HUES6 (cell line): ENCODE results near the gene ICAM1.

ENCODE experiments used
- H3K27ac ChIP-seq: 2 replicates; pipeline ENCODE4 v1.7.0; 2013; ENCODE audit warnings: low read depth, mild to moderate bottlenecking, low read length, inconsistent platforms
- H3K27me3 ChIP-seq: 2 replicates; pipeline ENCODE4 v1.6.1; 2013; ENCODE audit warnings: low read length; ENCODE audit not compliant: control insufficient read depth, insufficient read depth
- H3K36me3 ChIP-seq: 2 replicates; pipeline ENCODE4 v1.6.1; 2013; ENCODE audit warnings: low read length; ENCODE audit not compliant: control insufficient read depth, insufficient read depth
- H3K4me1 ChIP-seq: 2 replicates; pipeline ENCODE4 v1.6.1; 2013; ENCODE audit warnings: low read length; ENCODE audit not compliant: control insufficient read depth, insufficient read depth
- H3K4me3 ChIP-seq: 2 replicates; pipeline ENCODE4 v1.5.1; 2013; ENCODE audit warnings: low read depth, low read length
- H3K9ac ChIP-seq: one replicate; pipeline ENCODE4 v1.6.1; 2013; ENCODE audit warnings: mild to moderate bottlenecking, low read length
- H3K9me3 ChIP-seq: 2 replicates; pipeline ENCODE4 v1.6.1; 2013; ENCODE audit warnings: low read depth, low read length; ENCODE audit not compliant: control insufficient read depth, insufficient read depth

The ICAM1 gene

GRCh38 chr19:10318807-10319682 lies 48.1 kb downstream of the ICAM1 start:
- Histone ChIP-seq H3K36me3 (peaks cover 68% of the 10 kb centered on the region), H3K4me1 (0 out of 2 replicates have a peak, but pooled peaks cover 6% of the 10 kb centered on the region), H3K4me3 (no peak overlapping the region), H3K9ac (no peak overlapping the region), H3K27me3 (no peaks in the 10 kb centered on the region), H3K9me3 (no peaks in the 10 kb centered on the region), H3K27ac (no peak overlapping the region)

GRCh38 chr19:10320602-10321416 lies 49.9 kb downstream of the ICAM1 start:
- H3K27ac ChIP-seq: no peak overlapping the region
- no peak overlapping the region for H3K9ac ChIP-seq
- no peaks in the 10 kb centered on the region for H3K9me3 ChIP-seq
- H3K36me3 ChIP-seq: peaks cover 81% of the 10 kb centered on the region
- 0 out of 2 replicates have a peak, but pooled peaks cover 6% of the 10 kb centered on the region for H3K4me1 ChIP-seq
- H3K27me3 ChIP-seq: no peaks in the 10 kb centered on the region
- H3K4me3 ChIP-seq: no peak overlapping the region

- Histone ChIP-seq H3K36me3 (peaks cover 86% of the 10 kb centered on the region), H3K4me1 (0 out of 2 replicates have a peak, but pooled peaks cover 1% of the 10 kb centered on the region), H3K27me3 (no peaks in the 10 kb centered on the region), H3K27ac (no peak overlapping the region), H3K4me3 (no peak overlapping the region), H3K9me3 (no peaks in the 10 kb centered on the region), H3K9ac (no peak overlapping the region)
These were observed 50.5 kb downstream of the ICAM1 start for GRCh38 chr19:10321417-10321797.

- Histone ChIP-seq H3K27me3 (no peaks in the 10 kb centered on the region), H3K9me3 (no peaks in the 10 kb centered on the region), H3K27ac (no peak overlapping the region), H3K9ac (no peak overlapping the region), H3K4me1 (no peaks in the 10 kb centered on the region), H3K36me3 (peaks cover 87% of the 10 kb centered on the region), H3K4me3 (no peak overlapping the region)
These were observed 51.2 kb downstream of the ICAM1 start for GRCh38 chr19:10321874-10322835.

- H3K36me3 ChIP-seq: peaks cover 94% of the 10 kb centered on the region
- no peak overlapping the region for H3K27ac ChIP-seq
- H3K27me3 ChIP-seq: no peaks in the 10 kb centered on the region
- no peaks in the 10 kb centered on the region for H3K4me1 ChIP-seq
- H3K9ac ChIP-seq: no peak overlapping the region
- no peak overlapping the region for H3K4me3 ChIP-seq
- no peaks in the 10 kb centered on the region for H3K9me3 ChIP-seq
These were observed 54.8 kb downstream of the ICAM1 start for GRCh38 chr19:10325732-10326131.

- no peaks in the 10 kb centered on the region for H3K27me3 ChIP-seq
- H3K4me3 ChIP-seq: no peak overlapping the region
- H3K27ac ChIP-seq: no peak overlapping the region
- H3K9me3 ChIP-seq: no peaks in the 10 kb centered on the region
- H3K9ac ChIP-seq: no peak overlapping the region
- H3K36me3 ChIP-seq: peaks cover 78% of the 10 kb centered on the region
- peaks cover 7% of the 10 kb centered on the region; the same call in 1 of the 2 replicates for H3K4me1 ChIP-seq
These were observed 56.9 kb downstream of the ICAM1 start for GRCh38 chr19:10327793-10328192.

GRCh38 chr19:10328558-10329429 lies 57.9 kb downstream of the ICAM1 start:
- H3K9me3 ChIP-seq: no peaks in the 10 kb centered on the region
- H3K36me3 ChIP-seq: peaks cover 68% of the 10 kb centered on the region
- peaks cover 7% of the 10 kb centered on the region; the same call in 1 of the 2 replicates for H3K4me1 ChIP-seq
- H3K27me3 ChIP-seq: no peaks in the 10 kb centered on the region
- H3K9ac ChIP-seq: no peak overlapping the region
- no peak overlapping the region for H3K4me3 ChIP-seq
- no peak overlapping the region for H3K27ac ChIP-seq

GRCh38 chr19:10329555-10329954 lies 58.6 kb downstream of the ICAM1 start:
- H3K4me1 ChIP-seq: peaks cover 7% of the 10 kb centered on the region; the same call in 1 of the 2 replicates
- H3K9me3 ChIP-seq: no peaks in the 10 kb centered on the region
- H3K27me3 ChIP-seq: no peaks in the 10 kb centered on the region
- H3K36me3 ChIP-seq: peaks cover 60% of the 10 kb centered on the region
- no peak overlapping the region for H3K4me3 ChIP-seq
- H3K27ac ChIP-seq: no peak overlapping the region
- no peak overlapping the region for H3K9ac ChIP-seq

GRCh38 chr19:10332158-10332964 lies 61.4 kb downstream of the ICAM1 start:
- H3K27ac ChIP-seq: 0 out of 2 replicates have a peak overlapping the region, but pooled peaks have one; percentile 84
- H3K36me3 ChIP-seq: peaks cover 36% of the 10 kb centered on the region
- peak overlapping the region; percentile 84 for H3K4me3 ChIP-seq
- no peaks in the 10 kb centered on the region for H3K27me3 ChIP-seq
- H3K4me1 ChIP-seq: peaks cover 17% of the 10 kb centered on the region; the same call in 1 of the 2 replicates
- no peaks in the 10 kb centered on the region for H3K9me3 ChIP-seq
- peak overlapping the region; percentile 95 for H3K9ac ChIP-seq
